OCI-LY3 (cell line): ENCODE measurements around the gene POLK.

Experiments
- H2AFZ ChIP-seq: fragments of 200-600, 300-600 bp; shearing (Covaris generic); 2 replicates; pipeline ENCODE4 v1.6.0; 2014; ENCODE audit warnings: antibody characterized with exemption, low read depth, low read length
- H3K27ac ChIP-seq: fragments of 200-600, 300-600 bp; sonication (generic); 2 replicates; pipeline ENCODE4 v1.5.1; 2014; ENCODE audit warnings: mild to moderate bottlenecking, low read length, moderate library complexity, mixed read lengths
- H3K27me3 ChIP-seq: fragments of 200-600, 300-600 bp; sonication (generic); 2 replicates; pipeline ENCODE4 v1.6.1; 2014; ENCODE audit warnings: low read depth, low read length, mixed read lengths
- H3K36me3 ChIP-seq: fragments of 200-600, 300-600 bp; sonication (generic); replicated peaks from 2 replicates; pipeline ENCODE3; 2014; ENCODE audit warnings: low read depth, low read length, mixed read lengths
- H3K4me1 ChIP-seq: fragments of 300-600, 200-600 bp; sonication (generic); 2 replicates; pipeline ENCODE4 v1.6.1; 2014; ENCODE audit warnings: low read length, mixed read lengths
- H3K4me2 ChIP-seq: fragments of 200-600, 300-600 bp; sonication (generic); 2 replicates; pipeline ENCODE4 v1.6.1; 2014; ENCODE audit warnings: low read length, mixed read lengths
- H3K4me3 ChIP-seq: fragments of 300-600, 200-600 bp; sonication (generic); 2 replicates; pipeline ENCODE4 v1.5.1; 2014; ENCODE audit warnings: antibody characterized with exemption, mild to moderate bottlenecking, low read length, moderate library complexity
- H3K79me2 ChIP-seq: fragments of 300-600, 200-600 bp; shearing (Covaris generic); 2 replicates; pipeline ENCODE4 v1.6.1; 2014; ENCODE audit warnings: mild to moderate bottlenecking, low read length, mixed read lengths
- H3K9ac ChIP-seq: fragments of 300-600, 200-600 bp; shearing (Covaris generic); 2 replicates; pipeline ENCODE4 v1.6.0; 2014; ENCODE audit warnings: mild to moderate bottlenecking, low read length, moderate library complexity
- H3K9me3 ChIP-seq: fragments of 200-600, 300-600 bp; shearing (Covaris generic); 2 replicates; pipeline ENCODE4 v1.6.1; 2014; ENCODE audit warnings: low read length, mixed read lengths; ENCODE audit not compliant: insufficient read depth
- H4K20me1 ChIP-seq: fragments of 200-600, 300-600 bp; sonication (generic); 2 replicates; pipeline ENCODE4 v1.6.1; 2016; ENCODE audit warnings: low read length, mixed read lengths; ENCODE audit not compliant: insufficient read depth
- EZH2phosphoT487 ChIP-seq: fragments of 200-600 bp; shearing (Covaris generic); IDR thresholded peaks from 2 replicates; pipeline ENCODE4 v1.6.1; 2018; ENCODE audit warnings: antibody characterized with exemption, mixed run types, low read depth
- TF ChIP-seq, protein P1 (sequence below): fragments of 200-600, 300-600 bp; sonication (generic); IDR thresholded peaks from 2 replicates; pipeline ENCODE4 v1.5.1; 2014; ENCODE audit warnings: antibody characterized with exemption, low read length, low read depth

Gene POLK

DNA sequence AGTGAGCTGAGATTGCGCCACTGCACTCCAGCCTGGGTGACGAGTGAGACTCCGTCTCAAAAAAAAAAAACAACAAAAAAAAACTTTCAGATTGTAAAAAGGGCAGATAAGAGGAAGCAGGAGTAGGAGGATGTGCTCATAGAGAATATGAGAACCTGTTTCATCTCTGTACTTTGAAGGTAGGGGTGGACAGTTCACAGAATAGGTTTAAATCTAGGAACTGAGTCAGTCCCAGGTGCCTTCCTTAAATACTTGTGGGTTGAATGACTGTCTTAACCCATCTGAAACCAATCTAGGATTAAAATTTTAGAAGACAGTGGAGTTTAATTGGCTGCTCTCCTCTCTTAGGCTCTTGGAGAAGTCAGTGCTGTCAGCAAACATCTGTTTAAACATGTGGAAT, 12.4 kb downstream of the POLK start:
- TF ChIP-seq, protein P1, sequence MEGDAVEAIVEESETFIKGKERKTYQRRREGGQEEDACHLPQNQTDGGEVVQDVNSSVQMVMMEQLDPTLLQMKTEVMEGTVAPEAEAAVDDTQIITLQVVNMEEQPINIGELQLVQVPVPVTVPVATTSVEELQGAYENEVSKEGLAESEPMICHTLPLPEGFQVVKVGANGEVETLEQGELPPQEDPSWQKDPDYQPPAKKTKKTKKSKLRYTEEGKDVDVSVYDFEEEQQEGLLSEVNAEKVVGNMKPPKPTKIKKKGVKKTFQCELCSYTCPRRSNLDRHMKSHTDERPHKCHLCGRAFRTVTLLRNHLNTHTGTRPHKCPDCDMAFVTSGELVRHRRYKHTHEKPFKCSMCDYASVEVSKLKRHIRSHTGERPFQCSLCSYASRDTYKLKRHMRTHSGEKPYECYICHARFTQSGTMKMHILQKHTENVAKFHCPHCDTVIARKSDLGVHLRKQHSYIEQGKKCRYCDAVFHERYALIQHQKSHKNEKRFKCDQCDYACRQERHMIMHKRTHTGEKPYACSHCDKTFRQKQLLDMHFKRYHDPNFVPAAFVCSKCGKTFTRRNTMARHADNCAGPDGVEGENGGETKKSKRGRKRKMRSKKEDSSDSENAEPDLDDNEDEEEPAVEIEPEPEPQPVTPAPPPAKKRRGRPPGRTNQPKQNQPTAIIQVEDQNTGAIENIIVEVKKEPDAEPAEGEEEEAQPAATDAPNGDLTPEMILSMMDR: no peak
- no peak for TF ChIP-seq EZH2phosphoT487
- peaks cover 38% of the 10 kb centered on the region for H3K36me3 ChIP-seq
- H2AFZ ChIP-seq: no peak overlapping the region
- no peaks in the 10 kb centered on the region for H3K27me3 ChIP-seq
- H3K79me2 ChIP-seq: peaks cover 65% of the 10 kb centered on the region
- H3K4me2 ChIP-seq: peak overlapping the region; percentile 69
- peaks cover 4% of the 10 kb centered on the region; the same call in 1 of the 2 replicates for H4K20me1 ChIP-seq
- H3K27ac ChIP-seq: peak overlapping the region; percentile 90
- peaks cover 37% of the 10 kb centered on the region for H3K4me1 ChIP-seq
- peak overlapping the region; percentile 51 for H3K4me3 ChIP-seq
- peak overlapping the region; percentile 44; the same call in 1 of the 2 replicates for H3K9ac ChIP-seq
- H3K9me3 ChIP-seq: peaks cover 23% of the 10 kb centered on the region; the same call in 1 of the 2 replicates

DNA sequence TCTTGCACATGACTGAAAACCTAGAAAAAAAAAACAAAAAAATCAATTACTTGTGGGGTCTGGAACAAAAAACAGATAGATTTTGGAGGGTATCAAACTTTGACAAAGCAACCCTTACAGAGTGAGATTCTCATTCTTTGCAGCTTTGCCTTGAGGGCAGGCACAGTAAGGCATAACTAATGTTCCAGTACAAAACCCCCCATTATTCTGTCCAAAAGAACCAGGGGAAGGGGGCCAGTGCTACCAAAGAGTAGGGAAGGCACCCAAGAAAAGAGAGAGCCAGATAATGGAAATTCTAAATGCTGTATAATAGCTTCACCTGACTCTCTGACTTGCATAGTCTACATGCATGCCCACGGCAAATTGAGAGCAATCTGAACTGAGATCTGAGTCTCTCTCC, 12.9 kb downstream of the POLK start:
- peaks cover 18% of the 10 kb centered on the region; the same call in 1 of the 2 replicates for H3K9me3 ChIP-seq
- no peak overlapping the region for H2AFZ ChIP-seq
- H3K9ac ChIP-seq: peak overlapping the region; percentile 44; the same call in 1 of the 2 replicates
- H3K4me3 ChIP-seq: peak overlapping the region; percentile 51
- peaks cover 37% of the 10 kb centered on the region for H3K4me1 ChIP-seq
- TF ChIP-seq EZH2phosphoT487: no peak
- TF ChIP-seq, protein P1: no peak
- H3K36me3 ChIP-seq: peaks cover 33% of the 10 kb centered on the region
- peaks cover 60% of the 10 kb centered on the region for H3K79me2 ChIP-seq
- H3K4me2 ChIP-seq: peak overlapping the region; percentile 69
- H4K20me1 ChIP-seq: peaks cover 4% of the 10 kb centered on the region; the same call in 1 of the 2 replicates
- peak overlapping the region; percentile 90 for H3K27ac ChIP-seq
- no peaks in the 10 kb centered on the region for H3K27me3 ChIP-seq

DNA sequence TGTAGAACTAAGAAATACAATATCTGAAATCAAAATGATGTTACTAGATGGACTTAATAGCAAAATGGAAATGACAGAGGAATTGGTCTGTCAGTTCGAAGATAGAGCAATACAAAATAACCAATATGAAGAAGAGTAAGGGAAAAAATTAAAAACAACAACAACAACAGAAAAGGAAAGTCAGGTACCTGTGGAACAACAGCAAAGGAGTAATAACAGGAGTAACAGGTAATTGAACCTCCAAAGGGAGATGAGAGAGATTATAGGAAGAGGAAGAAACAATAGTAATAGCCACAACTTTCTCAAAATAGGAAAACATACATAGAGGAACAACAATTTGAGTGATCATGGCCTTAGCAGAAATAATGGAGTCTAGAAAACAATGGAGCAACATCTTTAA, 13.7 kb downstream of the POLK start:
- peaks cover 4% of the 10 kb centered on the region; the same call in 1 of the 2 replicates for H4K20me1 ChIP-seq
- H3K4me2 ChIP-seq: peak overlapping the region; percentile 69
- H2AFZ ChIP-seq: no peak overlapping the region

DNA sequence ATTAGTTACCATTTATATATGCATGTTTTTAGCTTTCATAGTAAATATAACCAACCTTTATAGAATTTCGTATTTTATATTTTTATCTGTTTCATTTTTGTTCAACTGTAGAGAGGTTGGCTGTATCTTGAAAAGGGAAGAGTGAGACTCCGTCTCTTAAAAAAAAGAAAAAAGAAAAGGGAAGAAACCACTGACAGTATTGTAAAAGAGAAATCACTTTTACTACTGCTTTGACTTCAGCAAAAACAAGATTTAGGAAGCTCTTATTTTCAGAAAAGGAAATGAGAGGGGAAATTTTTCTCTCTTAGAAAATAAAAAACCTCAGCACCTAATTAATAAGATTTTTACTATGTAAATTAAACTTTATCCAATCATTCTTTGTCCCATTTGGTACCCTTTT, 14.4 kb downstream of the POLK start:
- TF ChIP-seq, protein P1: no peak
- no peak for TF ChIP-seq EZH2phosphoT487
- Histone ChIP-seq H2AFZ (no peak overlapping the region), H3K4me3 (peak overlapping the region; percentile 51), H3K36me3 (peaks cover 20% of the 10 kb centered on the region), H3K79me2 (peaks cover 46% of the 10 kb centered on the region), H4K20me1 (peaks cover 4% of the 10 kb centered on the region; the same call in 1 of the 2 replicates), H3K27ac (peak overlapping the region; percentile 90), H3K4me2 (peak overlapping the region; percentile 69), H3K4me1 (peaks cover 37% of the 10 kb centered on the region), H3K27me3 (no peaks in the 10 kb centered on the region), H3K9me3 (peaks cover 13% of the 10 kb centered on the region; the same call in 1 of the 2 replicates), H3K9ac (peak overlapping the region; percentile 44)

More for the DNA sequence above, 13.7 kb downstream of the POLK start:
- Histone ChIP-seq H3K36me3 (peaks cover 27% of the 10 kb centered on the region), H3K4me3 (peak overlapping the region; percentile 51), H3K9ac (peak overlapping the region; percentile 44), H3K4me1 (peaks cover 37% of the 10 kb centered on the region), H3K27me3 (no peaks in the 10 kb centered on the region), H3K27ac (peak overlapping the region; percentile 90), H3K79me2 (peaks cover 53% of the 10 kb centered on the region), H3K9me3 (peaks cover 17% of the 10 kb centered on the region; the same call in 1 of the 2 replicates)
- TF ChIP-seq, protein P1: no peak
- TF ChIP-seq EZH2phosphoT487: no peak
